ENCODE results near the gene CALD1.

CALD1 gene

DNA sequence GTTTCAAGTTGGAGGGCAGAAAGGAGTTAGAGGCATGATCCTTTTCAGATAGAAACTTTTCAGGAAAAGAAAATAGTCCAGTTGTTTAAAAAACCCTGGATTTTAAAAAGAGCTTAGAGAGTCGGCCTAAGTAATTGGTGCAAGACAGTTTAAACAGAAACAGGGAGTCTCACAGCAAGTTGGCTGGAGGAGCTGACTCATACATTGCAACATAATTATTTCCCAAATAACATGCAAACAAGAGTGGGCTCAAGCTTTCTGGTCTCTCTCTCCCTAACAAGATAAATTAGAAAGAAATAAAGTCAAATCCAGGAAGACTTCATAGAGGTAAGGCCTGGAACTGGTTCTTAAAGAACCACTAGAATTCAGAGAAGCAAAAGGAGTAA, 106.5 kb downstream of the CALD1 start:
- H3K27ac ChIP-seq (ENCODE audit: low read depth, low read length): no peak overlapping the region

DNA sequence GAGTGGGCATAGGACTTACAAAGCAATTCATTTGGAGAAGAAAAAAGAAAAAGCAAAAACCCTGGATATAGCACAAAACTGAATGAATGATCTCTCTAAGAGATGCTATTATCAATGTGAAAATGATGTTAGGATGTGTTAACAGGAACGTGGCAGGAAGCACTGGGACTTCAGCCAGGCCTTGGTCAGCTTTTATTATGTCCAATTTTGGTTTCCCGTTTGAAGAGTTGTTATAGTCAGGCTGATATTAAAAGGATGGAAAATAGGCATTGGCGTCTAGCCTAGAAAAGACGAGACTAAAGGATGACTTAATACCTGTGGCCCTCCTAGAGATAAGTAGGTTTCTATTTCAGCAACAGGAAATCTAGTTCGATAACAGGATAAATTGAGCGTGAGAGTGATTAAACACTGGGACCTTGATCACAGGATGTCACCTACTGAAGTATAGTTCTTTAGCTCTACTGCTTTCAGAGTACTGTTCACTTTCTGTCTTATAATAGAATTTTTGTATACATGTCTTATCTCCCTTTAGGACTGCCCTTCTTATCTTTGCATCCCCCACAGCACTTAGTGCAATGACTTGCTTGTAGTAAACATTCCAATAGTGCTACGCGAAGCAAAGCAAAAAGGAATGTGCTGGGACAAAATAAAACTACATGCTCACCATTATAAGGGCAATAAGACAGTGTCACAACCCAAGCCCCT, 107.1 kb downstream of the CALD1 start:
- no peaks in the 10 kb centered on the region for H4K20me1 ChIP-seq (ENCODE audit: low read depth, low read length)
- no peaks in the 10 kb centered on the region for H3K27me3 ChIP-seq (ENCODE audit: low read length)
- no peak overlapping the region for H3K4me2 ChIP-seq (ENCODE audit: low read depth, low read length, poor library complexity, severe bottlenecking)
- H3K9me3 ChIP-seq (ENCODE audit: insufficient read depth, low read length): no peaks in the 10 kb centered on the region
- H3K9me2 ChIP-seq (replicated peaks; ENCODE audit: insufficient read depth, low read length): no peaks in the 10 kb centered on the region
- no peaks in the 10 kb centered on the region for H3K79me2 ChIP-seq (ENCODE audit: insufficient read depth, low read length)
- H3K27ac ChIP-seq (ENCODE audit: low read depth, low read length): no peak overlapping the region
- no peak overlapping the region for H2AFZ ChIP-seq (ENCODE audit: low read depth, low read length, severe bottlenecking)
- no peaks in the 10 kb centered on the region for H3F3A ChIP-seq (ENCODE audit: insufficient read depth)
- TF ChIP-seq EZH2phosphoT487 (conservative IDR thresholded peaks at IDR 0.05; ENCODE audit: low read length): no peak
- TF ChIP-seq, protein P1, sequence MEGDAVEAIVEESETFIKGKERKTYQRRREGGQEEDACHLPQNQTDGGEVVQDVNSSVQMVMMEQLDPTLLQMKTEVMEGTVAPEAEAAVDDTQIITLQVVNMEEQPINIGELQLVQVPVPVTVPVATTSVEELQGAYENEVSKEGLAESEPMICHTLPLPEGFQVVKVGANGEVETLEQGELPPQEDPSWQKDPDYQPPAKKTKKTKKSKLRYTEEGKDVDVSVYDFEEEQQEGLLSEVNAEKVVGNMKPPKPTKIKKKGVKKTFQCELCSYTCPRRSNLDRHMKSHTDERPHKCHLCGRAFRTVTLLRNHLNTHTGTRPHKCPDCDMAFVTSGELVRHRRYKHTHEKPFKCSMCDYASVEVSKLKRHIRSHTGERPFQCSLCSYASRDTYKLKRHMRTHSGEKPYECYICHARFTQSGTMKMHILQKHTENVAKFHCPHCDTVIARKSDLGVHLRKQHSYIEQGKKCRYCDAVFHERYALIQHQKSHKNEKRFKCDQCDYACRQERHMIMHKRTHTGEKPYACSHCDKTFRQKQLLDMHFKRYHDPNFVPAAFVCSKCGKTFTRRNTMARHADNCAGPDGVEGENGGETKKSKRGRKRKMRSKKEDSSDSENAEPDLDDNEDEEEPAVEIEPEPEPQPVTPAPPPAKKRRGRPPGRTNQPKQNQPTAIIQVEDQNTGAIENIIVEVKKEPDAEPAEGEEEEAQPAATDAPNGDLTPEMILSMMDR (IDR thresholded peaks at IDR 0.05; ENCODE audit: insufficient read depth, low read length, poor library complexity, severe bottlenecking): no peak
- H3K36me3 ChIP-seq (ENCODE audit: low read length): no peaks in the 10 kb centered on the region
- H3K9ac ChIP-seq (ENCODE audit: low read length): no peak overlapping the region
- H3K4me3 ChIP-seq (ENCODE audit: insufficient read depth, low read length, poor library complexity, severe bottlenecking): no peak overlapping the region

More for the DNA sequence above, 106.5 kb downstream of the CALD1 start:
- Histone ChIP-seq H2AFZ (ENCODE audit: low read depth, low read length, severe bottlenecking) (no peak overlapping the region), H3K79me2 (ENCODE audit: insufficient read depth, low read length) (no peaks in the 10 kb centered on the region), H3K36me3 (ENCODE audit: low read length) (no peaks in the 10 kb centered on the region), H3K9ac (ENCODE audit: low read length) (no peak overlapping the region), H3K9me3 (ENCODE audit: insufficient read depth, low read length) (no peaks in the 10 kb centered on the region), H3K4me3 (ENCODE audit: insufficient read depth, low read length, poor library complexity, severe bottlenecking) (no peak overlapping the region), H3K9me2 (replicated peaks; ENCODE audit: insufficient read depth, low read length) (no peaks in the 10 kb centered on the region), H3K27me3 (ENCODE audit: low read length) (no peaks in the 10 kb centered on the region), H3K4me2 (ENCODE audit: low read depth, low read length, poor library complexity, severe bottlenecking) (no peak overlapping the region), H4K20me1 (ENCODE audit: low read depth, low read length) (no peaks in the 10 kb centered on the region), H3F3A (ENCODE audit: insufficient read depth) (no peaks in the 10 kb centered on the region)
- no peak for TF ChIP-seq EZH2phosphoT487 (conservative IDR thresholded peaks at IDR 0.05; ENCODE audit: low read length)
- TF ChIP-seq, protein P1 (IDR thresholded peaks at IDR 0.05; ENCODE audit: insufficient read depth, low read length, poor library complexity, severe bottlenecking): no peak

DNA sequence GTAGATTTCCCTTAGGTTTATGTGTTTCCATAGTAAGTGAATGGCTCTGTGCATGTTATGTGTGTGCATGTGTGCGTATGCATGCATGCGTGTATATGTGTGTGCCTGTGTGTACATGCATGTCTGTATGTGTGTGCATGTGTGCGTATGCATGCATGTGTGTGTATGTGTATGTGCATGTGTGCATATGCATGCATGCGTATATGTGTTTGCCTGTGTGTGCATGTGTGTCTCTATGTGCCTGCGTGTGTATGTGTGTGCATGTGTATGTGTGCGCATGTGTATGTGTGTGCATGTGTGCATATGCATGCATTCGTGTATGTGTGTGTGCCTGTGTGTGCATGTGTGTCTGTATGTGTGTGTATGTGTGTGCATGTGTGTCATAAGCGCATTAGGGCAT, 108.1 kb downstream of the CALD1 start:
- Histone ChIP-seq H3K9me3 (ENCODE audit: insufficient read depth, low read length) (no peaks in the 10 kb centered on the region), H2AFZ (ENCODE audit: low read depth, low read length, severe bottlenecking) (no peak overlapping the region), H3K9me2 (replicated peaks; ENCODE audit: insufficient read depth, low read length) (no peaks in the 10 kb centered on the region), H3F3A (ENCODE audit: insufficient read depth) (no peaks in the 10 kb centered on the region), H3K27me3 (ENCODE audit: low read length) (no peaks in the 10 kb centered on the region), H3K36me3 (ENCODE audit: low read length) (no peaks in the 10 kb centered on the region), H3K4me2 (ENCODE audit: low read depth, low read length, poor library complexity, severe bottlenecking) (no peak overlapping the region), H3K27ac (ENCODE audit: low read depth, low read length) (no peak overlapping the region), H4K20me1 (ENCODE audit: low read depth, low read length) (no peaks in the 10 kb centered on the region), H3K9ac (ENCODE audit: low read length) (no peak overlapping the region), H3K4me3 (ENCODE audit: insufficient read depth, low read length, poor library complexity, severe bottlenecking) (no peak overlapping the region), H3K79me2 (ENCODE audit: insufficient read depth, low read length) (no peaks in the 10 kb centered on the region)
- TF ChIP-seq, protein P1 (IDR thresholded peaks at IDR 0.05; ENCODE audit: insufficient read depth, low read length, poor library complexity, severe bottlenecking): no peak
- TF ChIP-seq EZH2phosphoT487 (conservative IDR thresholded peaks at IDR 0.05; ENCODE audit: low read length): no peak

Measured in SU-DHL-6 (cell line).